ENCODE data around the gene TPRX1.
"Not testable (repeated sequence)": the region's sequence is repeated elsewhere in the genome, so short reads cannot be mapped to it uniquely, and the experiment has no call there.

TPRX1 gene

DNA sequence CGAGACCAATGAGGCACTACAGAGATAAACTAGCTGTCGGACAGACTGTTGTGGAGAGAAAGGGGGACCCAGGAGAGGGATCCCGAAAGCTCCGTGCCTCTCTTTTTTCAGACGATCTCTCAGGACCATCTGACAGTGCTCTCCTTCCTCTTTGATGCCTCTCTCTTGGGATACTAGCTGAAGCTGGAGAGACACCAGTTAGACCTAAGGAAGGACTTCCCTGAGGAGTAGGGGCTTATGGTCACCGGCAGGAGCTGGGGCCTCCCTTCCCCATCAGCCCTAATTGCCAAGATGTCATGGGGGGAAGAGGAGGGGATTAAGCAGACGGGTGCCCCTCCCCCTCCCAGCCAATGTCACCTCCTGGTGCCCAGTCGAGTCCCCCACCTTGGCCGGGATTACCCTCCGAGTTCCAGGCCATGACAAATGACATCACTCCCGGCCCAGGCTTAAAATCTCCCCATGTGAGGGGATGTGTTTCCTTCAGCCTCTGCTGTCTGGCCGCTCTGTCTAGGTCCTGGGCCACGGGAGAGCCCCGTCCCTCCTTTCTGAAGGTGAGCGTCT lies 17.2 kb upstream of the TPRX1 start, which contains the start of gene CRX:
Gene CRX (plus strand): TSS at position 478 of the 561 bp plus-strand sequence. CDS start 12,507 bp downstream, outside the sequence.
- Histone ChIP-seq H3K9me3 (ENCODE audit: control insufficient read depth, insufficient read depth, low read depth, low read length) (no peaks in the 10 kb centered on the region), H3K36me3 (ENCODE audit: control insufficient read depth, insufficient read depth, low read length) (no peaks in the 10 kb centered on the region), H3K27ac (ENCODE audit: low read depth, low read length) (no peak within 1 kb of the TSS), H3K4me1 (ENCODE audit: control insufficient read depth, insufficient read depth, low read length) (peaks cover 33% of the 10 kb centered on the region), H3K27me3 (ENCODE audit: control insufficient read depth, insufficient read depth, low read length) (no peaks in the 10 kb centered on the region), H3K9ac (ENCODE audit: low read length) (no peak within 1 kb of the TSS), H3K4me3 (ENCODE audit: low read depth, low read length) (no peak within 1 kb of the TSS)

DNA sequence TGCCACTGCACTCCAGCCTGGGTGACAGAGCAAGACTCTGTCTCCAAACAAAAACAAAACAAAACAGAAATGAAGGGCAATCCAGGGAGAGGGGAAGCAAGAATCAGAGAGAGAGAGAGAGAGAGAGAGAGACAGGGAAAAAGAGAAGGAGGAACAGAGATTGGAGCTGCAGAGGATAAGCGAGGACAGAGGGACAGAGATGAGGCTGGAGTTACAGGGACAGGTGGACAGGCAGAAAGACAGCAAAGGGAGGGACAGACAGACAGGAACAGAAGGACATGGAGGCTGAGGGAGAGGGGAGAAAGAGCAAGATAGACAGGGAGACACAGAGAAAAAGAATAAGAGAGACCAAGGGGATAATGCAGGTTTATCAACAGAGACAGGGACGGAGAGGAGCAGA lies 16.1 kb upstream of the TPRX1 start:
- Histone ChIP-seq H3K4me3 (ENCODE audit: low read depth, low read length) (no peak overlapping the region), H3K36me3 (ENCODE audit: control insufficient read depth, insufficient read depth, low read length) (no peaks in the 10 kb centered on the region), H3K9me3 (ENCODE audit: control insufficient read depth, insufficient read depth, low read depth, low read length) (no peaks in the 10 kb centered on the region), H3K27me3 (ENCODE audit: control insufficient read depth, insufficient read depth, low read length) (no peaks in the 10 kb centered on the region), H3K27ac (ENCODE audit: low read depth, low read length) (no peak overlapping the region), H3K4me1 (ENCODE audit: control insufficient read depth, insufficient read depth, low read length) (peaks cover 33% of the 10 kb centered on the region), H3K9ac (ENCODE audit: low read length) (no peak overlapping the region)

DNA sequence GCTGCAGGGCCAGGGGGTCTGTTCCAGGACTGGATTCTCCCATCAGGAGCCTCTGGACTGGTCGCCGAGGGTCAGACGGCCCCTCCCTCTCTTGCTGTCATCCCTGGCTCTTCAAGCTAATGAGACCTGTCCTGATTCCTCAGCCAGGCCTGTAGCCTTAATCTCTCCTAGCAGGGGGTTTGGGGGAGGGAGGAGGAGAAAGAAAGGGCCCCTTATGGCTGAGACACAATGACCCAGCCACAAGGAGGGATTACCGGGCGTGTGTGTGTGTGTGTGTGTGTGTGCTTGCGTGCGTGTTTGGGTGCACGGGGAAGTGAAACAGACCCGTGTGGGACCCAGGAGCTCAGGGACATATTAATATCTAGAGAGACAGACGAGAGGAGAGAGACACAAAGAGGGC lies 15.5 kb upstream of the TPRX1 start:
- H3K9ac ChIP-seq (ENCODE audit: low read length), result no peak overlapping the region
- H3K27ac ChIP-seq (ENCODE audit: low read depth, low read length), result no peak overlapping the region
- H3K27me3 ChIP-seq (ENCODE audit: control insufficient read depth, insufficient read depth, low read length), result no peaks in the 10 kb centered on the region
- H3K36me3 ChIP-seq (ENCODE audit: control insufficient read depth, insufficient read depth, low read length), result no peaks in the 10 kb centered on the region
- H3K4me1 ChIP-seq (ENCODE audit: control insufficient read depth, insufficient read depth, low read length), result peaks cover 33% of the 10 kb centered on the region
- H3K9me3 ChIP-seq (ENCODE audit: control insufficient read depth, insufficient read depth, low read depth, low read length), result no peaks in the 10 kb centered on the region
- peak overlapping the region; percentile 40 for H3K4me3 ChIP-seq (ENCODE audit: low read depth, low read length)

DNA sequence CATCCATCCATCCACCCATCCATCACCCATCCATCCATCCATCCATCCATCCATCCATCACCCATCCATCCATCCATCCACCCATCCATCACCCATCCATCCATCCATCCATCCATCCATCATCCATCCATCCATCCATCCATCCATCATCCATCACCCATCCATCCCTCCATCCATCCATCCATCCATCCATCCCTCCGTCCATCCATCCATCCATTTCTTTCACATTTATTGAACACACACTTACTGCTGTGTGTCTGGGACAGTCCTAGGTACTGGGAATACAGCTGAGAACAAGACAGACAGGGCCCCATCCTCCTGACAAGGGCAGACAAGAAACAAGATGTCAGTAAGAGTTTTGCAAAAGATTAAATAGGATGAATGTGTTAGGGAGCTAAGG lies 13.9 kb upstream of the TPRX1 start:
- not testable (repeated sequence) for H3K27ac ChIP-seq (ENCODE audit: low read depth, low read length); H3K4me3 ChIP-seq (ENCODE audit: low read depth, low read length); H3K9ac ChIP-seq (ENCODE audit: low read length); H3K9me3 ChIP-seq (ENCODE audit: control insufficient read depth, insufficient read depth, low read depth, low read length); H3K36me3 ChIP-seq (ENCODE audit: control insufficient read depth, insufficient read depth, low read length); H3K27me3 ChIP-seq (ENCODE audit: control insufficient read depth, insufficient read depth, low read length)
- peaks cover 38% of the 10 kb centered on the region for H3K4me1 ChIP-seq (ENCODE audit: control insufficient read depth, insufficient read depth, low read length)

DNA sequence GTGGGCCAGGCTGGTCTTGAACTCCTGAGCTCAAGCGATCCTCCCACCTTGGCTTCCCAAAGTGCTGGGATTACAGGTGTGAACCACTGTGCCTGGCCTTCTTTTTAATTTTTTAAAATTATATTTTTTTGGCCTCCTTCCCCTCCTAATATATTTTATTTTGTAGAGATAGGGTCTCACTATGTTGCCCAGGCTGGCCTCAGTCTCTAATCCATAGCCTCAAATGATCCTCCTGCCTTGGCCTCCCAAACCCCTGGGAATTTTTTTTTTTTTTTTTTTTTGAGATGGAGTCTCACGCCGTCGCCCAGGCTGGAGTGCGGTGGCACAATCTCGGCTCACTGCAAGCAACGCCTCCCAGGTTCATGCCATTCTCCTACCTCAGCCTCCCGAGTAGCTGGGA lies 11.9 kb upstream of the TPRX1 start:
- not testable (repeated sequence) for H3K9ac ChIP-seq (ENCODE audit: low read length); H3K9me3 ChIP-seq (ENCODE audit: control insufficient read depth, insufficient read depth, low read depth, low read length); H3K36me3 ChIP-seq (ENCODE audit: control insufficient read depth, insufficient read depth, low read length); H3K4me3 ChIP-seq (ENCODE audit: low read depth, low read length); H3K27me3 ChIP-seq (ENCODE audit: control insufficient read depth, insufficient read depth, low read length); H3K27ac ChIP-seq (ENCODE audit: low read depth, low read length)
- H3K4me1 ChIP-seq (ENCODE audit: control insufficient read depth, insufficient read depth, low read length), result peaks cover 24% of the 10 kb centered on the region

DNA sequence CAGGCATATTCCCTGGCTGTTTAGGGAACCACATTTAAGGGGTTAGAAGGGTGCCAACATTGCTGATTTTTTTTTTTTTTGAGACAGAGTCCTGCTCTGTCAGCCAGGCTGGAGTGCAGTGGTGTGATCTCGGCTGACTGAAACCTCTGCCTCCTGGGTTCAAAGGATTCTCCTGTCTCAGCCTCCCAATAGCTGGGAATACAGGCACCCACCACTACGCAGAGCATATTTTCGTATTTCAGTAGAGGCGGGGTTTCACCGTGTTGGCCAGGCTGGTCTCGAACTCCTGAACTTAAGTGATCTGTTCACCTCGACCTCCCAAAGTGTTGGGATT lies 9.6 kb upstream of the TPRX1 start:
- H3K4me3 ChIP-seq (ENCODE audit: low read depth, low read length), result no peak overlapping the region
- H3K36me3 ChIP-seq (ENCODE audit: control insufficient read depth, insufficient read depth, low read length), result no peaks in the 10 kb centered on the region
- no peaks in the 10 kb centered on the region for H3K27me3 ChIP-seq (ENCODE audit: control insufficient read depth, insufficient read depth, low read length)
- no peak overlapping the region for H3K27ac ChIP-seq (ENCODE audit: low read depth, low read length)
- peaks cover 7% of the 10 kb centered on the region; the same call in 1 of the 2 replicates for H3K4me1 ChIP-seq (ENCODE audit: control insufficient read depth, insufficient read depth, low read length)
- H3K9ac ChIP-seq (ENCODE audit: low read length), result no peak overlapping the region
- no peaks in the 10 kb centered on the region for H3K9me3 ChIP-seq (ENCODE audit: control insufficient read depth, insufficient read depth, low read depth, low read length)

DNA sequence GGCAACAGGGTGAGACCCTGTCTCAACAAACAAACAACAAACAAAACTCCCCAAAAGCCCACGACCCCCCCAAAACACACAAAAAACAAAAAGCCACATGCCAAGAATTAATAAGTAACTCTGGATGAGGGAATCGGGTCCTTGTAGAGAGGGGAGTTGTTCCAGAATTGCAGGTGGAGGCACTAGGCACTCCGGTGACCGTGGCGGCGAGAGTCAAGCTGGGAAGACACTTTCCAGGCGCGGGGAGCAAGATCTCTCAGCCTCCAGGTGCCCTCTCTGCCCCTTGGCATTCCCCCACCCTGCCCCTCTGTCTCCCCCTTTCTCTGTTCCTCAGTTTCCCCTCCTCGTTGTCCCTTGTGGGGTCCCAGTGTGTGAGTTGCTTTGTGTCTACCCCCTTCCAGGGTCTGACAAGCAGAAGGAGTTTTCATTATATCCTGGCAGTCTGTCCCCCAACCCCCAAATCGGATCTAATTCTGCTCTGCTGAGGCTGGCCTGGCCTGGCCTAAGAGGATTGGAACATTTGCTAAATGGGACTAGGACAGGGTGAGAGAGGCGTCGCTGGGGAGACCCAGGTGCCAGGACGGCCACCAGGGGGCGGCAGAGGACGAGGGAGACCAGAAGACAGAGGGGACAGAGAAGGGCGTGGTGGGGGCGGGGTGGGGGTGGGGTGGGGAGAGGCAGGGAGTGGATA lies 9.1 kb upstream of the TPRX1 start:
- Histone ChIP-seq H3K36me3 (ENCODE audit: control insufficient read depth, insufficient read depth, low read length) (no peaks in the 10 kb centered on the region), H3K4me1 (ENCODE audit: control insufficient read depth, insufficient read depth, low read length) (peaks cover 7% of the 10 kb centered on the region; the same call in 1 of the 2 replicates), H3K9me3 (ENCODE audit: control insufficient read depth, insufficient read depth, low read depth, low read length) (no peaks in the 10 kb centered on the region), H3K27ac (ENCODE audit: low read depth, low read length) (no peak overlapping the region), H3K9ac (ENCODE audit: low read length) (no peak overlapping the region), H3K4me3 (ENCODE audit: low read depth, low read length) (no peak overlapping the region), H3K27me3 (ENCODE audit: control insufficient read depth, insufficient read depth, low read length) (no peaks in the 10 kb centered on the region)

DNA sequence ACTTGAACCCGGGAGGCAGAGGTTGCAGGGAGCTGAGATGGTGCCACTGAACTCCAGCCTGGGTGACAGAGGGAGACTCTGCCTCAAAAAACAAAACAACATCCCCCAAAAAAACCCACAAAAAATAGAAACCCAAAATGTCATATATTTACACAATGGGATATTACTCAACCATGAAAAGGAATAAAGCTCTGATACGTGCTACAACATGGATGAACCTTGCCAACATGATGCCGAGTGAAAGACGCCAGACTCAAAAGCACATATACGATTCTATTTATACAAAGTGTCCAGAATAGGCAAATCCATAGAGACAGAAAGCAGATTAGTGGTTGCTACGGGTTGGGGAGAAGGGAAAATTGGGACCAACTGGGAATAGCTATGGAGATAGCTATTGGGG lies 2.1 kb upstream of the TPRX1 start:
- Histone ChIP-seq H3K9ac (ENCODE audit: low read length) (no peak overlapping the region), H3K4me3 (ENCODE audit: low read depth, low read length) (no peak overlapping the region), H3K9me3 (ENCODE audit: control insufficient read depth, insufficient read depth, low read depth, low read length) (no peaks in the 10 kb centered on the region), H3K36me3 (ENCODE audit: control insufficient read depth, insufficient read depth, low read length) (no peaks in the 10 kb centered on the region), H3K27ac (ENCODE audit: low read depth, low read length) (no peak overlapping the region), H3K27me3 (ENCODE audit: control insufficient read depth, insufficient read depth, low read length) (no peaks in the 10 kb centered on the region), H3K4me1 (ENCODE audit: control insufficient read depth, insufficient read depth, low read length) (no peaks in the 10 kb centered on the region)

DNA sequence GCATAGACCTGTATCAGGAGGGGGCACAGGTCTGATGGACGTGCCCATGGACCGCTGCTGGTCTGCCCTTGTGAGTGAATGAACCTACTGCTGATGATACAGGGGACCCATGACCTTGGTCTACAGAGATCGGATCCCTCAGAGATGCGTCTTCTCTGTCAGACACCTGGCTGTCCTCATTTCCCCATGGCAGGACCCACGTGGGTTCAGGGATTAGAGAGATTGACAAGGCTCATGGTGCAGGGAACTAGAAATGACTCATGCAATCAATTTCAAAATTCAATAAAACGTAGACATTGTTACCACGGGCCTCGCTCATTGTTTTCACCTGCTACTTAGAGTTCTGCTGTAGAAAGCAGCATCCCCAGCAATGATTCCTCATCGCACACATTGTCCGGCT lies 962 bp upstream of the TPRX1 start:
- Histone ChIP-seq H3K4me1 (ENCODE audit: control insufficient read depth, insufficient read depth, low read length) (no peaks in the 10 kb centered on the region), H3K27me3 (ENCODE audit: control insufficient read depth, insufficient read depth, low read length) (no peaks in the 10 kb centered on the region), H3K9ac (ENCODE audit: low read length) (no peak overlapping the region), H3K4me3 (ENCODE audit: low read depth, low read length) (no peak overlapping the region), H3K36me3 (ENCODE audit: control insufficient read depth, insufficient read depth, low read length) (no peaks in the 10 kb centered on the region), H3K9me3 (ENCODE audit: control insufficient read depth, insufficient read depth, low read depth, low read length) (0 out of 2 replicates have a peak, but pooled peaks cover 3% of the 10 kb centered on the region), H3K27ac (ENCODE audit: low read depth, low read length) (no peak overlapping the region)

DNA sequence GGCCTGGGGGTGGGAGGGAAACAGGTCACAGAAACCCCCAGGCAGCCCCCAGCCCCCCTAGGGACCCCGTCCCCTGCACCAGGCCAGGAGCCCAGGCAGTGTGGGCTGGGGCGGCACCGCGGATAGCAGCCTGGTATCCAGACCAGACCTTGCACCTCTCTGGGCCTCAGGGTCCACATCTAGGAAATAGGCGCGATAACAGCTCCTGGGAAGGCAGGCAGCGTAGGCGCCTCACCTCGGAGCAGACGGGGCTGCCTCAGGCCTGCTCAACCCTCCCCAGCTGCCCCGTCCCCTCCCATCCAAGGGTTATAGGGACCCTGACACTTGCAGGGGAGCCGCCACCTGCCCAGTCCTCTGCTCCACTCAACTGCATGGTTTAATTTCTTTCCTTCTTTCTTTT lies 680 bp downstream of the TPRX1 start:
- not testable (repeated sequence) for H3K4me3 ChIP-seq (ENCODE audit: low read depth, low read length); H3K36me3 ChIP-seq (ENCODE audit: control insufficient read depth, insufficient read depth, low read length); H3K9me3 ChIP-seq (ENCODE audit: control insufficient read depth, insufficient read depth, low read depth, low read length); H3K9ac ChIP-seq (ENCODE audit: low read length); H3K27me3 ChIP-seq (ENCODE audit: control insufficient read depth, insufficient read depth, low read length); H3K27ac ChIP-seq (ENCODE audit: low read depth, low read length); H3K4me1 ChIP-seq (ENCODE audit: control insufficient read depth, insufficient read depth, low read length)

DNA sequence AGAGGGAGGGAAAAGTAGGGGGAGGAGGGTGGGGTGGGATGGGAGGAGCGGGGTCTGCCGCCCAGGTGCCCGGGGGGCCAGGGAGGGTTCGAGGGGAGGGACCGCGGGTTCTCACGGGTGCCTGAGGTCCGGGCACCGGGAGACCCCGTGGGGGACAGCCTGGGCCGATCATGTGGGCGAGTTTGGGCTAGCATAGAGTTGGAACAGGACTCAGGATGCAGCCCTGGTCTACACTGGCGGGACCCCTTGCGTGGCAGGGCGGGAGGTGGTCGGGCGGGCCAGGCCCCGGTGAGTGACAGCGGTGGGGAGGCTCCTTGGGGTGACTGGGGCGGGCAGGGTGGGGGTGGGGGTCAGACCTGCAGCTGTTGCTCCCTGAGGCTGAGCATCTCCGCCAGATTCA lies 1.2 kb downstream of the TPRX1 start:
- H3K9me3 ChIP-seq (ENCODE audit: control insufficient read depth, insufficient read depth, low read depth, low read length); H3K27me3 ChIP-seq (ENCODE audit: control insufficient read depth, insufficient read depth, low read length); H3K36me3 ChIP-seq (ENCODE audit: control insufficient read depth, insufficient read depth, low read length); H3K4me1 ChIP-seq (ENCODE audit: control insufficient read depth, insufficient read depth, low read length); H3K27ac ChIP-seq (ENCODE audit: low read depth, low read length); H3K4me3 ChIP-seq (ENCODE audit: low read depth, low read length); H3K9ac ChIP-seq (ENCODE audit: low read length): not testable (repeated sequence)
